ENCODE data around the gene ARHGAP30.
"Not testable (repeated sequence)": the region's sequence is repeated elsewhere in the genome, so short reads cannot be mapped to it uniquely, and the experiment has no call there.

The ARHGAP30 gene

DNA sequence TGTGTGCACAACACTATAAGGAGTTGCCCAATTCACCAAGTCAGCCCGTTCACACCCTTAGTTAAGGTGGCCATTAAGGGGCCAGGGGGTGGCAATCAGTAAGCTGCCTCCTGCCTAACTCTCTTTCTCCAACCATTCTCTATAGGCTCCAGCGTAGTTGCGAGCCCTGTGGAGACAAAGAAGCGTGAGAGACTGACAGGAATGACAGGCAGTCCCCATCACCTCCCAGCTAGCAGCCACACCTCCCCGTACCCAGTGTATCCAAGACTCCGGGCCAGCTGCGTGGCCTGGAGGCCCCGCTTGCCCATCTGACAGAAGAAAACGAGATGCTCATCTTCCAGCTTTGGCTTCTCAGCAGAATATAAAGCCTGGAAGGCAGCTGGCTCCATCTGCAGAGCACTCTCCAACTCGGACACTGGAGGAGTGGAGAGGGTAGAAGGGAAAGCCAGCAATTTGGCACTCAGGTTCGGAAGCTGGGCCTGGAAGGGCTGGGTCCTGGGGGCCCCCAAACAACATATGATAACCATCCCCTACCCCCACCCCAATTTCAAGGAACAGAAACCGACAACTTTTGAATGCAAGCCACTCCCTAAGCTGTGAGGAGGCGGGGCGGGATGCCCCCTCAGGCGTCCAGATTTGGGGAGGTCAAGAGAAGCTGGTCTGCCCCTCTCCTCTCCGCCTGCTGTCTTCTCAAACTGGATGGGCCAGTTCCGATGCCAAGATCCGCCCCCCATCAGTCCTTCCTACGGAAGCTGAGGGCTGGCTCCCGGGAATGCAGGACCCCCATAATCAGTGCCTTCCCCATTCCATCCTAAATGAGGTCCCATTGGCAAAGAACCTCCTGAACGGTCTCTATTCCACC lies 31.8 kb downstream of the ARHGAP30 start:
- Histone ChIP-seq H3K4me3 (ENCODE audit: low read depth, low read length) (no peak overlapping the region), H3K27ac (ENCODE audit: low read depth, low read length) (no peak overlapping the region), H2AFZ (ENCODE audit: low read length, unreplicated experiment) (no peak overlapping the region), H3K79me2 (ENCODE audit: control insufficient read depth, insufficient read depth, low read length, unreplicated experiment) (peaks cover 6% of the 10 kb centered on the region), H3K27me3 (ENCODE audit: insufficient read depth, low read length) (no peaks in the 10 kb centered on the region), H3K4me1 (ENCODE audit: control insufficient read depth, insufficient read depth, low read length, unreplicated experiment) (no peaks in the 10 kb centered on the region), H3K36me3 (ENCODE audit: insufficient read depth, low read length) (peaks cover 5% of the 10 kb centered on the region; the same call in 1 of the 2 replicates)

DNA sequence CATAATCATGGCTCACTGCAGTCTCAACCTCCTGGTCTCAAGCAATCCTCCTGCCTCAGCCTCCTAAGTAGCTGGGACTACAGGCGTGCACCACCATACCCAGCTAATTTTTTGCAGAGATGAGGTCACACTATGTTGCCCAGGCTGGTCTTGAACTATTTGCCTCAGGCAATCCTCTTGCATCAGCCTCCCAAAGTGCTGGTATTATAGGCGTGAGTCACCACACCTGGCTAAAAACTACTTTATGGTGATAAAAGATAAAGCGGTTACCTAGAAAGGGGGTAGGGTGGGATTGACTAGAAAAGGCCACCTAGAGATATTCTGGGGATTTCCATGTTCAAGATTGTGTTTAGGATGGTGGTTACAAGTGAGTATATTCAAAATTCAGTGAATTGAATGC lies 35.9 kb downstream of the ARHGAP30 start:
- Histone ChIP-seq H3K79me2 (ENCODE audit: control insufficient read depth, insufficient read depth, low read length, unreplicated experiment) (no peaks in the 10 kb centered on the region), H3K27me3 (ENCODE audit: insufficient read depth, low read length) (no peaks in the 10 kb centered on the region), H2AFZ (ENCODE audit: low read length, unreplicated experiment) (no peak overlapping the region), H3K36me3 (ENCODE audit: insufficient read depth, low read length) (no peaks in the 10 kb centered on the region), H3K4me3 (ENCODE audit: low read depth, low read length) (no peak overlapping the region), H3K4me1 (ENCODE audit: control insufficient read depth, insufficient read depth, low read length, unreplicated experiment) (no peaks in the 10 kb centered on the region), H3K27ac (ENCODE audit: low read depth, low read length) (no peak overlapping the region)

- no peaks in the 10 kb centered on the region for H3K79me2 ChIP-seq (ENCODE audit: control insufficient read depth, insufficient read depth, low read length, unreplicated experiment)
- H3K4me1 ChIP-seq (ENCODE audit: control insufficient read depth, insufficient read depth, low read length, unreplicated experiment): no peaks in the 10 kb centered on the region
- no peak overlapping the region for H3K4me3 ChIP-seq (ENCODE audit: low read depth, low read length)
- no peak overlapping the region for H3K27ac ChIP-seq (ENCODE audit: low read depth, low read length)
- H3K27me3 ChIP-seq (ENCODE audit: insufficient read depth, low read length): no peaks in the 10 kb centered on the region
- H3K36me3 ChIP-seq (ENCODE audit: insufficient read depth, low read length): no peaks in the 10 kb centered on the region
- H2AFZ ChIP-seq (ENCODE audit: low read length, unreplicated experiment): no peak overlapping the region
Measured at GRCh38 chr1:161032409-161032808, 37.3 kb downstream of the ARHGAP30 start.

- Histone ChIP-seq H3K27me3 (ENCODE audit: insufficient read depth, low read length) (no peaks in the 10 kb centered on the region), H3K4me1 (ENCODE audit: control insufficient read depth, insufficient read depth, low read length, unreplicated experiment) (no peaks in the 10 kb centered on the region), H2AFZ (ENCODE audit: low read length, unreplicated experiment) (no peak overlapping the region), H3K36me3 (ENCODE audit: insufficient read depth, low read length) (no peaks in the 10 kb centered on the region), H3K79me2 (ENCODE audit: control insufficient read depth, insufficient read depth, low read length, unreplicated experiment) (no peaks in the 10 kb centered on the region), H3K4me3 (ENCODE audit: low read depth, low read length) (no peak overlapping the region), H3K27ac (ENCODE audit: low read depth, low read length) (no peak overlapping the region)
Measured at GRCh38 chr1:161031874-161032273, 37.8 kb downstream of the ARHGAP30 start.

DNA sequence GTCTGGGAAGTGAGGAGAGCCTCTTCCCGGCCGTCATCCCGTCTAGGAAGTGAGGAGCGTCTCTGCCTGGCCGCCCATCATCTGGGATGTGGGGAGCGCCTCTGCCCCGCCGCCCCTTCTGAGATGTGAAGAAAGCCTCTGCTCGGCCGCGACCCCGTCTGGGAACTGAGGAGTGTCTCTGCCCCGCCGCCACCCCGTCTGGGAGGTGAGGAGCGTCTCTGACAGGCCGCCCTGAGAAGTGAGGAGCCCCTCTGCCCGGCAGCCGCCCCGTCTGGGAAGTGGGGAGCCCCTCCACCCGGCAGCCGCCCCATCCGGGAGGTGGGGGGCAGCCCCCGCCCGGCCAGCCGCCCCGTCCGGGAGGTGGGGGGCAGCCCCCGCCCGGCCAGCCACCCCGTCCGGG lies 40.2 kb downstream of the ARHGAP30 start:
- H3K4me1 ChIP-seq (ENCODE audit: control insufficient read depth, insufficient read depth, low read length, unreplicated experiment); H3K27ac ChIP-seq (ENCODE audit: low read depth, low read length); H3K36me3 ChIP-seq (ENCODE audit: insufficient read depth, low read length); H3K79me2 ChIP-seq (ENCODE audit: control insufficient read depth, insufficient read depth, low read length, unreplicated experiment); H3K27me3 ChIP-seq (ENCODE audit: insufficient read depth, low read length); H3K4me3 ChIP-seq (ENCODE audit: low read depth, low read length); H2AFZ ChIP-seq (ENCODE audit: low read length, unreplicated experiment): not testable (repeated sequence)

DNA sequence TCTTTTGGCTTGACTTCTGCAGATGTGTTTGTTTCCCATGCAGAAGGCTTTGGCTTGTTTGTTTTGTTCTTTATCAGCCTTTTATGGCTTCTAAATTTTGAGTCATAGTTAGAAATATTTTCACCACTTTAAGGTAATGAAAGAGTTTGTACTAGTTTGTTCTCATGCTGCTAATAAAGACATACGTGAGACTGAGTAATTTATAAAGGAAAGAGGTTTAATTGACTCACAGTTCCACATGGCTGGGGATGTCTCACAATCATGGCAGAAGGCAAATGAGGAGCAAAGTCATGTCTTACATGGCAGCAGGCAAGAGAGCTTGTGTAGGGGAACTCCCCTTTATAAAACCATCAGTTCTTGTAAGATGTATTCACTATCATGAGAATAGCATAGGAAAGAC lies 42.7 kb downstream of the ARHGAP30 start:
- not testable (repeated sequence) for H3K27me3 ChIP-seq (ENCODE audit: insufficient read depth, low read length); H3K4me1 ChIP-seq (ENCODE audit: control insufficient read depth, insufficient read depth, low read length, unreplicated experiment); H3K36me3 ChIP-seq (ENCODE audit: insufficient read depth, low read length); H3K4me3 ChIP-seq (ENCODE audit: low read depth, low read length); H3K27ac ChIP-seq (ENCODE audit: low read depth, low read length); H3K79me2 ChIP-seq (ENCODE audit: control insufficient read depth, insufficient read depth, low read length, unreplicated experiment); H2AFZ ChIP-seq (ENCODE audit: low read length, unreplicated experiment)

DNA sequence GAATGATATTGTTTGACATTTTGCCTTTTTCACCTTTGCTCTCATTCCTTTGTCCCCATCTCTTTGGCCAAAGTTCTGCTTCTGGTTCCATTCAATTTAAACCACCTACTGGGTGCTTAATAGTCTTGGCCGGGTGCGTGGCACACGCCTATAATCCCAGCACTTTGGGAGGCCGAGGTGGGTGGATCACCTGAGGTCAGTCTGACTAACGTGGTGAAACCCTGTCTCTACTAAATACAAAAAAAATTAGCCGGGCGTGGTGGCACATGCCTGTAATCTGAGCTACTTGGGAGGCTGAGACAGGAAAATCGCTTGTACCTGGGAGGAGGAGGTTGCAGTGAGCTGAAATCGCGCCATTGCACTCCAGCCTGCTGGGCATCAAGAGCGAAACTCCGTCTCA lies 47.3 kb downstream of the ARHGAP30 start:
- H3K4me1 ChIP-seq (ENCODE audit: control insufficient read depth, insufficient read depth, low read length, unreplicated experiment): peaks cover 10% of the 10 kb centered on the region
- H2AFZ ChIP-seq (ENCODE audit: low read length, unreplicated experiment); H3K27me3 ChIP-seq (ENCODE audit: insufficient read depth, low read length); H3K27ac ChIP-seq (ENCODE audit: low read depth, low read length); H3K79me2 ChIP-seq (ENCODE audit: control insufficient read depth, insufficient read depth, low read length, unreplicated experiment); H3K36me3 ChIP-seq (ENCODE audit: insufficient read depth, low read length); H3K4me3 ChIP-seq (ENCODE audit: low read depth, low read length): not testable (repeated sequence)

DNA sequence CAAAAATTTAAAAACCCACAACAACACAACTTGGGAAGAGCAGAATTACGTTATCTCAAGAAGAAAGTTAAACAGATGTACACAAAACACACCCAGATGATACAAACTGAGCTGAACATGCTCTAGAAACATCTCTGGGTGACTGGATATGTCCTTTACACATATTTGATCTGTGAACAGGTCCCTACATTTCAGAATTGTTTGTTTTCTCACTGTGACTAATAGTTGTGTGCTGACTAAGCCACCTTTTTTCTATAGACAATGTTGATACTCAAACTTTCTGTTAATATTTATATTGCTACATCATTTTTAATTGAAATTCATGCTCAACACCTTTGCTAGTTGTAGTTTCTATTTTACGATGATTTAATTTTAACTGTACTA lies 47.7 kb downstream of the ARHGAP30 start:
- Histone ChIP-seq H3K27me3 (ENCODE audit: insufficient read depth, low read length) (no peaks in the 10 kb centered on the region), H3K36me3 (ENCODE audit: insufficient read depth, low read length) (no peaks in the 10 kb centered on the region), H3K4me3 (ENCODE audit: low read depth, low read length) (peak overlapping the region; percentile 78; the same call in 1 of the 2 replicates), H2AFZ (ENCODE audit: low read length, unreplicated experiment) (no peak overlapping the region), H3K4me1 (ENCODE audit: control insufficient read depth, insufficient read depth, low read length, unreplicated experiment) (peaks cover 10% of the 10 kb centered on the region), H3K27ac (ENCODE audit: low read depth, low read length) (no peak overlapping the region), H3K79me2 (ENCODE audit: control insufficient read depth, insufficient read depth, low read length, unreplicated experiment) (no peaks in the 10 kb centered on the region)

DNA sequence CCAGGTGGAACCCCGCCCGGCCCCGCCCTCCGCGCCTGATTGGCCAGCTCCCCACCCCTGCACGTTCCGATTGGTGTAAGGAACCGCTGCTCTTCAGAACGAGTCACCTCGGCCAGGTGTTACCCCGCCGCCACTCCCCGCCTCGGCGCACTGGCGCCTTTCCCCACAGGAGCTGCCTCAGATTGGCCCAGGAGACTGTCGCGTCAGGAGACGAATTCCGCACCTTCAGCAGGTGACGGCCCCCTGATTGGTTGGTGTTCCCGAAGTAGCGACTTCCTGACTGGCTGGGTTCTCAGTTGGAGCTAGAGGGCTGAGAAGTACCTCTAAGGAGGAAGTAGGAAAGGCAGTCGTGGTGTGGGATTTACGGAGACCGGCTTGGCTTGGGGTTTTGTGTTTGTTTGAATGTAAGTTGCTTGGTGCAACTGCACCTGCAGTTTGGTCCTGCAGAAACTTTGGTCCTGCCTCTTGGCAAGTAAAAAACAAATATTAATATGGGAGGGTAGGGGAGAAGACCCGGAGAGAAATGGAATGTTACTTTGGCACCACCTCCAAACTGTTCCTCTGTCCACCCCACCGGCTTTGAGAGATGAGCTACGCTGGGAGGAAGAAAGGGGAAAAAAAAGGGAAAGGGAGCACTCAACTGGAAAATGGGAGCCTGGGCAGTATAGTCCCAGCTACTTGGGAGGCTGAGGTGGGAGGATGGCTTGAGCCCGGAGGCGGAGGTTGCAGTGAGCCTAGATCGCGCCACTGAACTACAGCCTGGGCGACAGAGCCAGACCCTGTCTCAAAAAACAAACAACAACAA lies 48.3 kb downstream of the ARHGAP30 start:
- Histone ChIP-seq H3K27me3 (ENCODE audit: insufficient read depth, low read length) (no peaks in the 10 kb centered on the region), H3K79me2 (ENCODE audit: control insufficient read depth, insufficient read depth, low read length, unreplicated experiment) (no peaks in the 10 kb centered on the region), H3K36me3 (ENCODE audit: insufficient read depth, low read length) (no peaks in the 10 kb centered on the region), H3K4me1 (ENCODE audit: control insufficient read depth, insufficient read depth, low read length, unreplicated experiment) (peaks cover 10% of the 10 kb centered on the region), H2AFZ (ENCODE audit: low read length, unreplicated experiment) (peak overlapping the region; percentile 54), H3K4me3 (ENCODE audit: low read depth, low read length) (peak overlapping the region; percentile 78), H3K27ac (ENCODE audit: low read depth, low read length) (no peak overlapping the region)

- no peaks in the 10 kb centered on the region for H3K27me3 ChIP-seq (ENCODE audit: insufficient read depth, low read length)
- H3K4me1 ChIP-seq (ENCODE audit: control insufficient read depth, insufficient read depth, low read length, unreplicated experiment): peaks cover 10% of the 10 kb centered on the region
- H3K4me3 ChIP-seq (ENCODE audit: low read depth, low read length): peak within 1 kb of the TSS; percentile 78
- H3K36me3 ChIP-seq (ENCODE audit: insufficient read depth, low read length): no peaks in the 10 kb centered on the region
- peak within 1 kb of the TSS; percentile 54 for H2AFZ ChIP-seq (ENCODE audit: low read length, unreplicated experiment)
- no peak within 1 kb of the TSS for H3K27ac ChIP-seq (ENCODE audit: low read depth, low read length)
- no peaks in the 10 kb centered on the region for H3K79me2 ChIP-seq (ENCODE audit: control insufficient read depth, insufficient read depth, low read length, unreplicated experiment)
Measured at GRCh38 chr1:161020509-161021164, 49.1 kb downstream of the ARHGAP30 start, which contains the start of gene F11R. F11R (minus strand) TSS chr1:161021152; CDS start chr1:161021073, 79 bp downstream.
